GM12891 (cell line): ENCODE data around the gene GAK.

ENCODE experiments used
- PAX5 ChIP-seq: IDR thresholded peaks from 2 replicates; pipeline ENCODE4 v1.6.1; 2011; ENCODE audit warnings: low read length, moderate library complexity, mild to moderate bottlenecking; ENCODE audit not compliant: insufficient read depth, severe bottlenecking
- POLR2A ChIP-seq: IDR thresholded peaks from 2 replicates; pipeline ENCODE4 v1.6.1; 2011; ENCODE audit warnings: low read depth, low read length, control low read depth
- POLR2AphosphoS5 ChIP-seq: IDR thresholded peaks from 2 replicates; pipeline ENCODE4 v1.6.1; 2011; ENCODE audit warnings: low read depth, low read length, control low read depth
- POU2F2 ChIP-seq: IDR thresholded peaks from 2 replicates; pipeline ENCODE4 v1.6.1; 2011; ENCODE audit warnings: low read depth, mild to moderate bottlenecking, control low read depth, low read length, moderate library complexity
- SPI1 ChIP-seq: IDR thresholded peaks from 2 replicates; pipeline ENCODE4 v1.6.1; 2011; ENCODE audit warnings: low read depth, low read length, control low read depth
- TAF1 ChIP-seq: IDR thresholded peaks from 2 replicates; pipeline ENCODE4 v1.6.1; 2011; ENCODE audit warnings: low read depth, low read length, control low read depth

- TF ChIP-seq POLR2AphosphoS5 (no peak), PAX5 (no peak), TAF1 (no peak), POLR2A (no peak), SPI1 (no peak), POU2F2 (no peak)
Observed at GRCh38 chr4:966266-967112, 34.4 kb upstream of the GAK start.
